HG02870 (cell line): ENCODE measurements around the gene POU1F1.
"Not testable (repeated sequence)": the region's sequence is repeated elsewhere in the genome, so short reads cannot be mapped to it uniquely, and the experiment has no call there.

Source experiments
- ATAC-seq: cut with Tn5 transposase; IDR thresholded peaks from one replicate; pipeline ENCODE4 v1.9.1; 2021; ENCODE audit warnings: mild to moderate bottlenecking, moderate library complexity; ENCODE audit not compliant: unreplicated experiment

Gene POU1F1

GRCh38 chr3:87260270-87260669, 16.1 kb downstream of the POU1F1 start:
- ATAC-seq, result peak; percentile 81

- ATAC-seq, result no peak
Observed at GRCh38 chr3:87250009-87250408, 26.4 kb downstream of the POU1F1 start.

GRCh38 chr3:87248831-87249230, 27.6 kb downstream of the POU1F1 start:
- no peak for ATAC-seq

GRCh38 chr3:87248231-87248630, 28.2 kb downstream of the POU1F1 start:
- ATAC-seq, result not testable (repeated sequence)

GRCh38 chr3:87247430-87247773, 29.0 kb downstream of the POU1F1 start:
- no peak for ATAC-seq

GRCh38 chr3:87246662-87247429, 29.5 kb downstream of the POU1F1 start:
- no peak for ATAC-seq

- ATAC-seq, result no peak
Observed at GRCh38 chr3:87236093-87236492, 40.3 kb downstream of the POU1F1 start.

- no peak for ATAC-seq
Observed at GRCh38 chr3:87233805-87234204, 42.6 kb downstream of the POU1F1 start.

GRCh38 chr3:87229113-87229512, 47.3 kb downstream of the POU1F1 start:
- no peak for ATAC-seq

GRCh38 chr3:87228316-87228715, 48.1 kb downstream of the POU1F1 start:
- no peak for ATAC-seq

GRCh38 chr3:87227835-87228144, 48.6 kb downstream of the POU1F1 start:
- peak; percentile 3 for ATAC-seq

- peak; percentile 94 for ATAC-seq
Observed at GRCh38 chr3:87227104-87227834, 49.1 kb downstream of the POU1F1 start, which contains the start of gene CHMP2B. CHMP2B (plus strand) TSS chr3:87227309; CDS start chr3:87227523, 214 bp downstream.

- ATAC-seq, result no peak
Observed at GRCh38 chr3:87225659-87226058, 50.7 kb downstream of the POU1F1 start.

GRCh38 chr3:87219611-87220010, 56.8 kb downstream of the POU1F1 start:
- no peak for ATAC-seq

GRCh38 chr3:87218560-87218959, 57.8 kb downstream of the POU1F1 start:
- no peak for ATAC-seq
